BJ (cell line): ENCODE measurements around the gene ARID5B. TPM values are rescaled to one million over a fixed set of nuclear protein-coding genes. Genes with fewer than 3 reads are reported as not detected.

Source experiments
- CTCF ChIA-PET: fragments of 350-600 bp; formaldehyde crosslinking; extraction: SDS; loops from one replicate; lab custom pipeline; 2021; ENCODE audit warnings: antibody characterized with exemption, inconsistent platforms; lab: Yijun Ruan, JAX
- POLR2A ChIA-PET: fragments of 300-600 bp; sonication (Branson Sonifier 250); formaldehyde crosslinking; extraction: SDS; loops from one replicate; lab custom pipeline; 2021; ENCODE audit warnings: antibody characterized with exemption; lab: Charles Lee
- DNase-seq: peaks from one replicate; pipeline ENCODE4 v3.0.0-alpha.2; 2011; ENCODE audit warnings: low read depth
- H3K27me3 ChIP-seq: 2 replicates; pipeline ENCODE4 v1.6.0; 2011; ENCODE audit warnings: low read length; ENCODE audit not compliant: control insufficient read depth, insufficient read depth
- H3K36me3 ChIP-seq: 2 replicates; pipeline ENCODE4 v1.5.1; 2011; ENCODE audit warnings: low read length; ENCODE audit not compliant: control insufficient read depth, insufficient read depth
- H3K4me3 ChIP-seq: 2 replicates; pipeline ENCODE4 v1.5.1; 2011; ENCODE audit warnings: low read depth, mild to moderate bottlenecking, control low read depth, low read length
- polyA plus RNA-seq: library from polyadenylated mRNA; depleted of rRNA; stranded (reverse); fragments of >200 nt; gene quantifications from 2 replicates; pipeline ENCODE4 v1.2.3, GENCODE V29; 2011
- TF ChIP-seq, protein P1 (sequence below): IDR thresholded peaks from 2 replicates; pipeline ENCODE4 v1.5.1; 2011; ENCODE audit warnings: low read depth, mild to moderate bottlenecking, control low read depth, inconsistent platforms, low read length, moderate library complexity; ENCODE audit not compliant: insufficient read depth

ARID5B gene
- polyA plus RNA-seq, 1 experiment: 73.8 TPM

DNA sequence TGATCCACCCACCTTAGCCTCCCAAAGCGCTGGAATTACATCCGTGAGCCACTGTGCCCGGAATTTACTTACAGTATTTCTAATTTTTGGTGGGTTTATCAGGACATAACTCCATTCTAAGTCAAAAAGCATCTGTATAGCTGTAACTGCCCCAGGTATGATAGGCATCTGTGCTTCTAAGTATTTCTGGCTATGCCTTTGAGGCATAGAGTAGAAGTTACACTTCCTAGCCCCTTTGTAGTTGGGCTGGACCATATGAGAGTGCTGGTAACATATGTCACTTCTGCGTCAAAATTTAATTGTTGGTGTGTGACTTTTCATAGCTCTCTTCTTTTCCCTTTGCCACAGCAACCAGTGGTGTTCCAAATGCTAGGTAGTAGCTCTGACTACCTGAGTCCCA, 213.8 kb downstream of the ARID5B start:
- ChIA-PET POLR2A (no interaction called here), CTCF (no interaction called here)
- no peaks in the 10 kb centered on the region for H3K36me3 ChIP-seq
- no peak overlapping the region for H3K4me3 ChIP-seq
- H3K27me3 ChIP-seq: no peaks in the 10 kb centered on the region
- no peak for DNase-seq
- TF ChIP-seq, protein P1, sequence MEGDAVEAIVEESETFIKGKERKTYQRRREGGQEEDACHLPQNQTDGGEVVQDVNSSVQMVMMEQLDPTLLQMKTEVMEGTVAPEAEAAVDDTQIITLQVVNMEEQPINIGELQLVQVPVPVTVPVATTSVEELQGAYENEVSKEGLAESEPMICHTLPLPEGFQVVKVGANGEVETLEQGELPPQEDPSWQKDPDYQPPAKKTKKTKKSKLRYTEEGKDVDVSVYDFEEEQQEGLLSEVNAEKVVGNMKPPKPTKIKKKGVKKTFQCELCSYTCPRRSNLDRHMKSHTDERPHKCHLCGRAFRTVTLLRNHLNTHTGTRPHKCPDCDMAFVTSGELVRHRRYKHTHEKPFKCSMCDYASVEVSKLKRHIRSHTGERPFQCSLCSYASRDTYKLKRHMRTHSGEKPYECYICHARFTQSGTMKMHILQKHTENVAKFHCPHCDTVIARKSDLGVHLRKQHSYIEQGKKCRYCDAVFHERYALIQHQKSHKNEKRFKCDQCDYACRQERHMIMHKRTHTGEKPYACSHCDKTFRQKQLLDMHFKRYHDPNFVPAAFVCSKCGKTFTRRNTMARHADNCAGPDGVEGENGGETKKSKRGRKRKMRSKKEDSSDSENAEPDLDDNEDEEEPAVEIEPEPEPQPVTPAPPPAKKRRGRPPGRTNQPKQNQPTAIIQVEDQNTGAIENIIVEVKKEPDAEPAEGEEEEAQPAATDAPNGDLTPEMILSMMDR: no peak

DNA sequence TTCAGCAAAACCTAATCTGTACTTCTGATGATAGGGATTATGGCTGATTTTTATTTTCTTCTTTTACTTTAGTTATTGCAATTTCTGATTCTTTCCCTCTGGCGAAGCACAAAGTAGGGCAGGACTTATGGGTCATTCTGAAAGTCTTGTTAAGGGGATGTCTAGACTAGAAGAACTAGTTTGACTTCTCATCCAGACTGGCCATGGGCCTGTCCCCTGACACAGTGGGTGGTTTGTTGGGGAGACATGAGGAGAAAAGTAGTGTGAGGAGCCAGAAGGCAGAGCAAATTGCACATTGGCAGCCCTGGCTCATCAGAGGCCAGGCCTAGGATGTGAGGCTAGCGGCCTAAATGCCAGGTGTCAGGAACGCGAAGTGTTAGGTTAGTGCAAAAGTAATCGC, 214.3 kb downstream of the ARID5B start:
- no peaks in the 10 kb centered on the region for H3K27me3 ChIP-seq
- ChIA-PET POLR2A (no interaction called here), CTCF (no interaction called here)
- TF ChIP-seq, protein P1: no peak
- H3K4me3 ChIP-seq: no peak overlapping the region
- no peaks in the 10 kb centered on the region for H3K36me3 ChIP-seq
- no peak for DNase-seq

DNA sequence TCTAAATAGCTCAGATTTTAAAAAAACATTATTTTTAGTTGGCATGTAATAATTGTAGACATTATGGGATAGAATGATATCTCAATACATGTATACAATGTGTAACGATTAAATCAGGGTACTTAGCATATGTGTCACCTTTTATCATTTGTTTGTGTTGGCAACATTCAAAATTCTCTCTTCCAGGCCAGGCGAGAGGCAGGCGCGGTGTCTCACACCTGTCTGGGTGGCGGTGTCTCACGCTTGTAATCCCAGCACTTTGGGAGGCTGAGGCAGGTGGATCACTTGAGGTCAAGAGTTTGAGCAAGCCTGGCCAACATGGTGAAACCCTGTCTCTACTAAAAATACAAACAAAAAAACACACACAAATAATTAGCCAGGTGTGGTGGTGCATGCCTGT, 215.4 kb downstream of the ARID5B start:
- CTCF ChIA-PET: interaction anchor here (0.6 kb wide), 1 partner anchor 289 kb away, joined by 3 read pairs; no protein-coding TSS in a partner anchor
- TF ChIP-seq, protein P1: no peak
- Histone ChIP-seq H3K36me3 (no peaks in the 10 kb centered on the region), H3K27me3 (no peaks in the 10 kb centered on the region), H3K4me3 (no peak overlapping the region)
- DNase-seq: no peak
- POLR2A ChIA-PET: no interaction called here

DNA sequence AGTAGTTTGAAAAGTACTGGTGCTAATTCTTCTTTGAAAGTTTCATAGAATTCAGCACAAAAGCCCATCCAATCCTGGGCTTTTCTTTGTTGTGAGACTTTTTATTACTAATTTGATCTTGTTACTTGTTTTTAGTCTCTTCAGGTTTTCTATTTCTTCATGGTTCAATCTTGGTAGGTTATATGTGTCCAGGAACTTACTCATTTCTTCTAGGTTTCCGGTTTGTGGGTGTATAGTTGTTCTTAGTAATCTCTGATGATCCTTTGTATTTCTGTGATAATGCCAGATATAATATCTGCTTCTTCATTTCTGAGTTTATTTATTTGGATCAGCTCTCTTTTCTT, 219.7 kb downstream of the ARID5B start:
- Histone ChIP-seq H3K36me3 (no peaks in the 10 kb centered on the region), H3K27me3 (no peaks in the 10 kb centered on the region), H3K4me3 (no peak overlapping the region)
- POLR2A ChIA-PET: no interaction called here
- TF ChIP-seq, protein P1: no peak
- DNase-seq: no peak
- CTCF ChIA-PET: no interaction called here

DNA sequence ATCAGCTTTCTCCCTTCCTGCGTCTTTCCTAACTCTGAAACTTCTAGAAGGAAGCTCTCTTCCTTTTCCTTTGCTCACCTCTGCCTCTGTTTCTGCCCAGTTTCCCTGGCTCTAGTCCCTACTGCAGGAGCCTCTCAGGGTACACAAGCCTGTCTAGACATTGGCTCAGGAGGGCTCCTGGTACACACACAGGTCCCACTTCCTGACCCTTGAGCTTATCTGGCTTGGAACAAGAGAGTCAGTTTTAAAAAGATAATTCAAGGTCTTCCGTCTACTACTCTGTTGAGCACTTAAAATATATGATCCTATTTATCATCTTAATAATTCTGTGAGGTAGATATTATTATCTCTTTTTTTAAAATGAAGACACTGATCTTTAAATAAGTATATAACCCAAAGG, 226.5 kb downstream of the ARID5B start:
- Histone ChIP-seq H3K36me3 (no peaks in the 10 kb centered on the region), H3K27me3 (no peaks in the 10 kb centered on the region), H3K4me3 (no peak overlapping the region)
- ChIA-PET CTCF (interaction anchor here (0.9 to 1.8 kb wide), 3 partner anchors 21 to 117 kb away, joined by 3 to 5 read pairs (median 5); no protein-coding TSS in a partner anchor), POLR2A (no interaction called here)
- no peak for DNase-seq
- TF ChIP-seq, protein P1: no peak
